SK-N-MC (cell line): Measurements from ENCODE around the gene ERC2.

Experiments used
- EZH2 ChIP-seq: fragments of 200-600 bp; sonication (generic); IDR thresholded peaks from one replicate; pipeline ENCODE4 v1.6.1; 2017; ENCODE audit warnings: antibody characterized with exemption
- POLR2AphosphoS5 ChIP-seq: IDR thresholded peaks from 2 replicates; pipeline ENCODE4 v1.6.1; 2012; ENCODE audit warnings: mild to moderate bottlenecking, low read depth, low read length, borderline replicate concordance

- TF ChIP-seq EZH2 (no peak), POLR2AphosphoS5 (no peak)
Measured at GRCh38 chr3:55708242-55708641, 760.0 kb downstream of the ERC2 start.
